ENCODE data around the gene LRRC59. TPM values are rescaled to one million over a fixed set of nuclear protein-coding genes. Genes with fewer than 3 reads are reported as not detected.

The LRRC59 gene
- total and polyA plus RNA-seq, 8 donors: 29.3 to 114 (median 72.4) TPM

GRCh38 chr17:50380369-50381259 is 16.7 kb downstream of the LRRC59 start:
- H3K4me1 ChIP-seq: no peaks in the 10 kb centered on the region
- H3K27ac ChIP-seq: no peak overlapping the region
- H3K36me3 ChIP-seq: peaks cover 7 to 43% (median 35%) of the 10 kb centered on the region in 3 donors
- 84 to 85% methylated on average over 13 of the region's 13 CpGs for WGBS, 2 donors
- FAIRE-seq (no peak), DNase-seq (peak in 1 of 6 donors; percentile 38), ATAC-seq (peak in 3 of 4 donors; percentile 29 to 39 (median 33))
- H3K27me3 ChIP-seq: no peaks in the 10 kb centered on the region
- no peak for TF ChIP-seq CTCF (IDR thresholded peaks at IDR 0.05)
- H3K9me3 ChIP-seq: no peaks in the 10 kb centered on the region
- H3K4me3 ChIP-seq: no peak overlapping the region
- intact Hi-C loops (cut with DNase I): no loop called here

- intact Hi-C loops (cut with DNase I): no loop called here
- no peak for TF ChIP-seq CTCF (IDR thresholded peaks at IDR 0.05)
- FAIRE-seq: no peak
- H3K27ac ChIP-seq: no peak overlapping the region
- peaks cover 0 to 33% (median 26%) of the 10 kb centered on the region in 3 donors for H3K36me3 ChIP-seq
- 82 to 86% methylated on average over 6 of the region's 6 CpGs for whole genome bisulfite sequencing, 2 donors
- H3K9me3 ChIP-seq: no peaks in the 10 kb centered on the region
- no peak for DNase-seq
- H3K4me3 ChIP-seq: no peak overlapping the region
- no peaks in the 10 kb centered on the region for H3K4me1 ChIP-seq
- peak in 1 of 4 donors; percentile 12 for ATAC-seq
- no peaks in the 10 kb centered on the region for H3K27me3 ChIP-seq
Measured at GRCh38 chr17:50379351-50380132, 17.8 kb downstream of the LRRC59 start.

GRCh38 chr17:50375858-50376538 is 21.3 kb downstream of the LRRC59 start:
- 70 to 73% methylated on average over 5 of the region's 5 CpGs for WGBS, 2 donors
- FAIRE-seq (no peak), DNase-seq (no peak), ATAC-seq (no peak)
- intact Hi-C loops (cut with DNase I): no loop called here
- H3K27ac ChIP-seq: no peak overlapping the region
- no peaks in the 10 kb centered on the region for H3K27me3 ChIP-seq
- no peaks in the 10 kb centered on the region for H3K36me3 ChIP-seq
- TF ChIP-seq CTCF (IDR thresholded peaks at IDR 0.05): no peak
- H3K4me3 ChIP-seq: no peak overlapping the region
- no peaks in the 10 kb centered on the region for H3K9me3 ChIP-seq
- H3K4me1 ChIP-seq: peaks cover 0 to 11% (median 0%) of the 10 kb centered on the region in 3 donors

- H3K4me3 ChIP-seq: no peak overlapping the region
- H3K36me3 ChIP-seq: peaks cover 0 to 18% (median 13%) of the 10 kb centered on the region in 3 donors
- no peak for TF ChIP-seq CTCF (IDR thresholded peaks at IDR 0.05)
- WGBS, 2 donors: 67 to 75% methylated on average over 2 of the region's 2 CpGs
- DNase-seq (no peak), FAIRE-seq (no peak), ATAC-seq (no peak)
- intact Hi-C loops (cut with DNase I): no loop called here
- no peaks in the 10 kb centered on the region for H3K27me3 ChIP-seq
- H3K27ac ChIP-seq: no peak overlapping the region
- H3K9me3 ChIP-seq: no peaks in the 10 kb centered on the region
- peaks cover 0 to 11% (median 0%) of the 10 kb centered on the region in 3 donors for H3K4me1 ChIP-seq
Measured at GRCh38 chr17:50373705-50374104, 23.6 kb downstream of the LRRC59 start.
